Activated T-cell treated with anti-CD3 and anti-CD28 coated beads for 4 hours (primary cell): Measurements from ENCODE around the gene NAT10.

Experiments used
- DNase-seq: peaks from one replicate; pipeline ENCODE4 v3.0.0-alpha.2; 2020

Gene NAT10

DNA sequence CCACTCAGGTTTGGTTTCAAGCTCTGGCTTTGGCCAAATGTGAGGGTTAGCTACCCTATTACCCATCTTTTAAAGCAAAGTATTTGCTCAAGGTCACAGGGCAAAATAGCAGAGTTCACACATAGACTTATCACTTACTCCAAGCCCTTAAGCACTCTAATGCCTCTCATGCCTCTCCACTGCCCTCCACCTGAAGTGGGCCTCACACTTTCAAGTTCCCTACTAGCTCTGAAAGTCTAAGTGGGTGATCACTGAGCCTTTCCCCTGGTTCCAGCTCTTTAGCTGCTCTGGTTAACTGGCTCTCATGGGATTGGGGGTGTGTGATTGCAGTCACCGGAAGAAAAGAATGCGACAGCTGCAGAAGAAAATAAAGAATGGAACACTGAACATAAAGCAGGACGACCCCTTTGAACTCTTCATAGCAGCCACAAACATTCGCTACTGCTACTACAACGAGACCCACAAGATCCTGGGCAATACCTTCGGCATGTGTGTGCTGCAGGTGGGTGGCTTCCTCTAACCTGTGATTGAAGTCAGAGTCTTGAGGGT is 6.4 kb downstream of the NAT10 start:
- DNase-seq, result no peak

DNA sequence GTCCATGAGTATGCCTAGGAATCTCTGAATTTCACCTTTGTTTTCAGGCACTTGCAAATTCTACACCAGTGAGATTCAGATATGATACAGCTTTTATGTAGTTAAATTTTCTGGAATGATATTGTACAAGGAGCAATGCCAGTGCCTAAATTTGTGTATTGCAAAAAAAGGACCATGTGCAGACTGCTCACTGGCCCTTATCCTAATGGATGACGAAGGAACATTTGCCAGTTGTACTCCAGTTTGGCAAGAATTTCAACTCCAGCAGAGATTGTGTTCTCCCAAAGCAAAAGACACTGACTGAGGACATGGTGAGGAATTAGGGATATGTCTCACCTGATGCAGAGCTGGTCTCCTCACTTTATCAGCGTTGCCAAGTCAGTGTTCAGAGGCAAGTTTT is 8.6 kb downstream of the NAT10 start:
- no peak for DNase-seq

DNA sequence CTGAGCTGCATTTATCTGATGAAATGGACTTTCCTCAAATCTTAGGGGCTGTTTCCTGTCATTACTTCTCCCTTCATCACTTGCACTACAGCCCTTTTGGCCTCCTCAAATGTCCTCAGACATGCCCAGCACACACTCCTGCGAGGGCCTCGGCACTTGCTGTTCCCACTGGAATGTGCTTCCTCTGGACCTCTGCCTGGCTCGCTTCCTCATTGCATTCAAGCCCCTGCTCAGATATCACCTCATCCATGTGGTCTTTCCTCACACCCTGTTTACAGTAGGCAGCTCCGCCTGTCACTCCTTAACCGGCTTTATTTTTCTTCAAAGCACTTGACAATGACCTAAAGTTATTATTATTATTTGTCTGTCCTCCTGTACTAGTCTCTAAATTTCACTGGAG is 9.0 kb downstream of the NAT10 start:
- DNase-seq, result no peak

- no peak for DNase-seq
Measured at GRCh38 chr11:34120651-34121050, 15.2 kb downstream of the NAT10 start.

- no peak for DNase-seq
Measured at GRCh38 chr11:34124885-34125668, 19.6 kb downstream of the NAT10 start.

DNA sequence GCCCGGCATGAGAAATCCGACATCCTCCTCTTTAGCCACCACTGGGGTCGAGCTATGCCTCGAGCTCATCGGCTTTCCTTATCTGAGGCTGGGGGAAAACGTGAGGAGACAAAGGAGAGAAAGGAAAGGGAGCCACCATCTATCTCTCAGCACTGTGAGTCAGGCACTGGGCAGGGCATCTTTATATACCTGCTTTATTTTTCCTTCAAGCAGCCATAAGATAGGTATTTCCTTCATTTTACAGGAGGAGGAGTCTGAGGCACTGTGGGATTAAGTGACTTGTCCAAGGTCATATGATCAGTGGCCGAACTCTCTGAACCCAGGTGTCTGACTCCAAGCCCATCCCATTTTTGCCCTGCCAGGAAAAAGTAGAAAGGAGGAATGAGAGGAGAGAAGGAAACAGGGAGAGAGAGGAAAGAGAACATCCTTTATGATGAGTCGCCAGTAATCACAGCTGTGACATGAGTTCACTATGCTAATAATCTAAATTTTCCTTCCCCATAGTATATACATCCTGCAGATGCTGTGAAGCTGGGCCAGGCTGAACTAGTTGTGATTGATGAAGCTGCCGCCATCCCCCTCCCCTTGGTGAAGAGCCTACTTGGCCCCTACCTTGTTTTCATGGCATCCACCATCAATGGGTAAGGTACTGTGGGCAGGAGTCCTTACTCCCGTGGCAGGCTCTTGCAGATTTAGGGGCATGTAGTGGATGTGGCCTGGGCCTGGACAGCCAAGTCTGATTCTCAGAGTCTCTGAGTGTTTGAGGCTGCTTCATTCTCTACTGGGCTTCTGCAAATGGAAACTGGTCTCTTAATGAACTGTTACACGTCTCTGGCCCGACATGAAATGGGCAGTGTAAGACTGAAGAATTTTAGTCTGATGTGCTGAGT is 21.8 kb downstream of the NAT10 start:
- DNase-seq, result no peak

GRCh38 chr11:34128824-34129223 is 23.4 kb downstream of the NAT10 start:
- no peak for DNase-seq

DNA sequence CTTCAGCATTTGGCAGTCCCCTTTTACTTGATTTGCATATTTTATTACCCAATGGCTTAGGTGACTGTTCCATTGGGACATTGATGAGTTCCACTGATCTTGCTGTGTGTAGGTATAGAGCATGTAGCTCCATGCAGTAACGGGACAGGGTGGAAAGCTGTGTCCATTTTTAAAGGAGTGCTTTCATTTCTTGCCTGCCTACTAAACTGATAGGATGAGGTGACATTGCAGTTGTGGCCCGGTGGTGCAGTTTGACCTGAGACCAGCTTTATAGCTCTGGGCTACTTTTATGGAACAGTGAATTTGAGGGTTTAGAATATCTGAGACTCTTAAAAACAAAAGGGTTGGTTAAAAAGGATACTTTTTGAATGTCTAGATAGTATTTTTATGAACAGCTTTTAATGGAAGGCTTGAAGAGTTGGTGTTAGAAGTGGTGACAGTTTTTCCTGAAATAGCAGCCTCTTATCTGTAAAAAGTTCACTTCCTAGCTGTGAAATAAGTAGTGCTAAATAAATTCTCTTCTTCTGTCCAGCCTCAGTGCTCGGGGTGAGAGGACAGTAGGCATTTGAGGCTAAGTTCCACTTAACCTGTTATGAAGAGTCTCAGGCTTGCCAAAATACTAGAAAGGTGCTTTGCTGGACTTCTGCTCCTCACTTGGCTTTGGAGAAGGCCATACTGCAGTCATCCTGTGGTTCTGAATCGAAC is 27.0 kb downstream of the NAT10 start:
- DNase-seq, result no peak

- DNase-seq, result no peak
Measured at GRCh38 chr11:34134765-34135164, 29.3 kb downstream of the NAT10 start.

DNA sequence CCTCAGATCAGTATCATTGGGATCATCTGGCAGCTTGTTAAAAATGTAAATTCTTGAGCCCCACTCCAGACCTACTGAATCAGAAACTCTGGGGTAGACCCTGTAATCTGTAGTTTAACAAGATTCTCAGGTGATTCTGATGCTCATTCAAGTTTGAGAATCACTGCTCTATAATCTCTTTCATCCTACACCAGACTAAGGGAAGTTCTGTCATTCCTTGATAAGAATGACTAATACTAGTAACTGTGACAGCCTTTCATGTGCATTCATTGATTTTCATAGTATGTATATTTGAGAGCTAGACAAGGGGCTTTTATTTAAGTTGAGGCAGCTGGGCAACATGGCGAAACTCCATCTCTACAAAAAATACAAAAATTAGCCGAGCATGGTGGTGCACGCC is 30.0 kb downstream of the NAT10 start:
- DNase-seq, result no peak

GRCh38 chr11:34136420-34136819 is 31.0 kb downstream of the NAT10 start:
- DNase-seq, result no peak

DNA sequence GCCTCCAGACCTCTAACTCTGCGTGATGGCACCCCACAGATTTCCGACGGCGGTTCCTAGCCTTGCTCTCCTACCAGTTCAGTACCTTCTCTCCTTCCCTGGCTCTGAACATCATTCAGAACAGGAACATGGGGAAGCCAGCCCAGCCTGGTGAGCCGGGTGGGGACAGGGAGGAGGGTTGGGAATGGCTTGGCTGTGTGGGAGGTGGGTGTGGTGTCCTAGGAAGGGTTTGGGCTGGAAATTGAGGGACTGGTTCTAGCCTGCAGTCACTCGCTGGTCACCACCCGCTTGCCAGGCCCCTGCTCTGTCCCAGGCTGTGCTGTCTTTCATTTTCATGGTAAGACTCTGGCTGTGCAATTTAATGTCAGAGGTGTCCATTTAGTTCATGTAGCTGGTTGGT is 33.9 kb downstream of the NAT10 start:
- DNase-seq, result no peak

- no peak for DNase-seq
Measured at GRCh38 chr11:34140149-34140548, 34.7 kb downstream of the NAT10 start.

DNA sequence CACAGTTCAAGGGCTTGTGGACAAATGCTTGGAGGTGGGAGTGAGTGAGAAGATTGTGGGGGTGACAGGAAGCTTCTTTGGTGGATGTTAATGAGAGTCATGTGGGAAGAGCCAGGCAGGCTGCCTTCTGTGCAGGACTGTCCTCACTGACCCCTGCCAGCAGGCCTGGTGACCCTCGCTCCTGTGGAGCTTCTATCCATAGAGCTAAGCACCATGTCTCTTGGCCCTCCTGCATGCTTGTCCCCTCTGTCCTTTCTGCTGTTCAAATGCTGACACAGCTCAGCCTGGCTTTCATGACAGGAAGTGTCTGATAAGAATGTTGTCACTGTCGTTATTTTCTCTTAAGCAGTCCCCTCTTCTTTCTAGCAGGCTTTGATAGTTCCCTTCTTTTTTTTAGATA is 37.6 kb downstream of the NAT10 start:
- no peak for DNase-seq

GRCh38 chr11:34145073-34145472 is 39.6 kb downstream of the NAT10 start:
- DNase-seq, result no peak

DNA sequence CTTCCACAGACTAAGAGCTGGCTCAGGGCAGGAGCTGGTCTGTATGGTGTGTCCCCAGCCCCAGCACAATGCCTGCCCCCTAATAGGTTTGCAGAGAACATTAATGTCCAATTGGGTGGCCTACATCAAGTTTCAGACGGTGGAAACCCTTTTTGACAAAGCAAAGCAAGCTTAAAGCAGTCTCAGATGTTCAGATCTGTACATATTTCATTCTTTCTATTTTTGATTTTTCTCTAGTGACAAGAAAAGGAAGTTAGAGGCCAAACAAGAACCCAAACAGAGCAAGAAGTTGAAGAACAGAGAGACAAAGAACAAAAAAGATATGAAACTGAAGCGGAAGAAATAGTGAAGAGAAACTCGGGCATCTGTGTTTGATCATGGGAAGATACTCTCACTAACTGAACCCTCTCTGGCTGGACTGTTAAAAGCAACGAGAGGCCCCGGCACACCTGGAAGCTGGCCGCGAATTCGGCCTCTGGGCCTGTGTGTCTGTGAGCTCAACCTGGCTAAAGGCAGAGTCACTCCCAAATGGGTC is 40.5 kb downstream of the NAT10 start:
- DNase-seq, result no peak

DNA sequence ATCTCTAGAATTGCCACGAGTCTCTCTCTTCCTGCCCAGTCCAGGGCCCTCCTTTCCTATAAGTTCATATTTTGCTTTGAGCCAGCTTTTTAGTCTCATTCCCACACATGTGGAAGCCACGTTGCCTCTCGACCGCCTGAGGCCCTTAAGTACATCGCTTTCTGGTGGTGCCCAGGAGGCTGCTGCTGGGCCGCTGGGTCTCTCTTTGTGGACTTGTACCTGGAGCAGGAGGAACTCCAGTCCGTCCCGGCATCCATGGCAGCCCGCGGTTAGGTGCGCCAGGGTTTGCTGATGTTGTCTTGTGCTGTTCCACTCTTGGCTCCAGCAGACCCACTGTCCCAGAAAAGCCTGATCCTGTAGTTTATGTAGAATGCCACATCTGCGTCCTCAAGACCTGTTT is 41.0 kb downstream of the NAT10 start:
- no peak for DNase-seq

- DNase-seq, result no peak
Measured at GRCh38 chr11:34146866-34147265, 41.4 kb downstream of the NAT10 start.

DNA sequence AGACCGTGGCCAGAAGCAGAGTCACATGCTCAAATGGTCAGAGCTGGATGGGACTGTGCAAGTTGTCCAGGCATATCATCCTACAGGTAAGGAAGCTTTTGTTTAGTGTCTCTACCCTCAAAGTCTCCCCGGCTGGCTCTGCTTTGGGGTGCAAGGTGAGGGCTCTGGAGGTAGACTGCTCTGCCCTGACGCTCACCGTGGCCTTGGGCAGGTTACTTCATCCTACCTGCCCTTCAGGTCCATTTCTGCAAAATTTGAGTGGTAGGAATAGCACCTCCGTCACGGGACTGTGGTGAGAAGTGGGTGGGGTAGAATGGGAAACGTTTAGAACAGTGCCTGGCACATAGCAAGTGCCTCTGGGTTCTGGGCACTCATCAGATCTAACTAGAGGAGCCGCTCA is 42.2 kb downstream of the NAT10 start:
- DNase-seq, result no peak

- DNase-seq, result no peak
Measured at GRCh38 chr11:34148504-34149165, 43.2 kb downstream of the NAT10 start.

- no peak for DNase-seq
Measured at GRCh38 chr11:34149274-34149673, 43.8 kb downstream of the NAT10 start.

DNA sequence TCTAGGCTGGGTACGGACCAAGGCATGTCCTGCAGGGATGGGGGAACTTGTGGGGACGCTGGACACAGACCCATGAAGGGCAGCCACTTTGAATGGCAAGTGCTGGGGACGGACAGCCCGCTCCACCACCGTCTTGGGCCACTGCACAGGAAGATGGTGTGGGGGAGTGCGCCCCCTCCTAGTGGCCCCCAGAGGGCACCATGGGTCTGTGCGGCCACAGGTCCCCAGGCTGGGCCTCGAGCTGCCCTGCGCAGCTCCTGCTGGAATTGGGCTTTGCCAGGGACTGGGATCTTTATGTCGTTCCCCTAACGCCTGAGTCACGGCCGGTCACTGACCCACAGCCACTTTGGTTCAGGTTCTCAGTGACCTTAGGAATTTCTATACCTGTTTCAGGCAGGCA is 44.4 kb downstream of the NAT10 start:
- DNase-seq, result no peak
